Activated T-helper 2 cell treated with anti-CD3 and anti-CD28 coated beads, Interferon-gamma antibody, Interleukin-2, Interleukin-4, amounts not matched to agents 10 μg/mL and 5 μg/mL and 100 μg/mL, durations not matched to agents 14 hours and 24 hours and 36 hours (primary cell): ENCODE measurements around the gene MVD. TPM values are rescaled to one million over a fixed set of nuclear protein-coding genes. Genes with fewer than 3 reads are reported as not detected.

Experiments used
- total RNA-seq: library from RNA; stranded (reverse); gene quantifications from 2 replicates; pipeline ENCODE4 v1.2.3, GENCODE V29; 2022

Gene MVD
- total RNA-seq, 1 donor from 2014 or later = 132 TPM

Other genes starting within 250 kb of the MVD start
- 12.9 and 14.5 TPM in 2 replicates for gene ZFPM1, start 209.8 kb downstream of the MVD start, total RNA-seq
- 93.9 and 101 TPM in 2 replicates for gene ZC3H18, start 92.7 kb downstream of the MVD start, total RNA-seq
- not detected in 2 replicates for gene IL17C, start 24.5 kb downstream of the MVD start, total RNA-seq
- gene CYBA, start 12.0 kb downstream of the MVD start, total RNA-seq = 233 and 242 TPM in 2 replicates
- 2.0 and 2.3 TPM in 2 replicates for gene SNAI3, start 23.4 kb upstream of the MVD start, total RNA-seq
- gene RNF166, start 43.3 kb upstream of the MVD start, total RNA-seq = 39.9 and 52.1 TPM in 2 replicates
- 43.8 and 43.9 TPM in 2 replicates for gene CTU2, start 43.4 kb upstream of the MVD start, total RNA-seq
- 240 and 255 TPM in 2 replicates for gene PIEZO1, start 122.1 kb upstream of the MVD start, total RNA-seq
- 79.9 and 90.9 TPM in 2 replicates for gene CDT1, start 140.7 kb upstream of the MVD start, total RNA-seq
- 294 and 300 TPM in 2 replicates for gene APRT, start 148.8 kb upstream of the MVD start, total RNA-seq
- gene GALNS, start 193.9 kb upstream of the MVD start, total RNA-seq = 26.1 and 27.8 TPM in 2 replicates
- 56.5 and 57.5 TPM in 2 replicates for gene TRAPPC2L, start 194.0 kb upstream of the MVD start, total RNA-seq
- gene PABPN1L, start 203.6 kb upstream of the MVD start, total RNA-seq = not detected in 2 replicates